HepG2 (cell line): ENCODE measurements around the gene PRR33. TPM values are rescaled to one million over a fixed set of nuclear protein-coding genes. Genes with fewer than 3 reads are reported as not detected.

Experiments
- ATAC-seq: fragments of 200-7000 bp; cut with Tn5 transposase; 3 replicates; pipeline ENCODE4 v1.9.1; 2020; ENCODE audit warnings: mild to moderate bottlenecking, moderate library complexity
- BruUV-seq: library from RNA; stranded (reverse); fragments of 400-500 nt; replicated peaks from 2 replicates; lab custom pipeline; 2021; lab: Mats Ljungman, UMichigan
- CTCF ChIA-PET: fragments of 300-600 bp; formaldehyde crosslinking; extraction: SDS; loops from one replicate; lab custom pipeline; 2021; ENCODE audit warnings: low total read pairs, inconsistent platforms, low intra/inter-chr PET ratio; lab: Yijun Ruan, JAX
- POLR2A ChIA-PET: fragments of 350-600 bp; sonication (Branson Sonifier 250); formaldehyde crosslinking; loops from one replicate; lab custom pipeline; 2020; ENCODE audit warnings: antibody characterized with exemption, inconsistent platforms; lab: Yijun Ruan, JAX
- DNase-seq: peaks from one replicate; pipeline ENCODE4 v3.0.0-alpha.2; 2015; ENCODE audit warnings: low spot score
- FAIRE-seq: peaks from 3 replicates; lab custom pipeline; 2011; peaks lifted over from hg19 to GRCh38; lab: Jason Lieb, UNC
- H2AFZ ChIP-seq: one replicate; pipeline ENCODE4 v1.6.1; 2011; ENCODE audit warnings: low read length, inconsistent platforms
- H3K27ac ChIP-seq: fragments of 300-600 bp; 3 replicates; pipeline ENCODE4 v1.8.0; 2011; ENCODE audit warnings: mixed run types, mild to moderate bottlenecking, mixed read lengths, low read length, inconsistent platforms; ENCODE audit not compliant: insufficient read depth; ENCODE audit errors: extremely low read length
- H3K27me3 ChIP-seq, 2 experiments: fragments of 200-600 bp in 1 of 2; 2 replicates in 1 of 2; 3 replicates in 1 of 2; pipeline versions ENCODE4 v1.6.0 to v1.8.0; 2011; ENCODE audit warnings: low read length in 2 of 2, mild to moderate bottlenecking in 2 of 2, moderate library complexity in 2 of 2, inconsistent platforms in 1 of 2; ENCODE audit not compliant: insufficient read depth in 2 of 2, control insufficient read depth in 1 of 2
- H3K36me3 ChIP-seq, 2 experiments: fragments of 200-600 bp in 1 of 2; replicated peaks in 1 of 2; 2 replicates in 1 of 2; 3 replicates in 1 of 2; pipeline versions ENCODE4 v1.5.1 to v1.8.0; 2011; ENCODE audit warnings: low read length in 2 of 2, inconsistent platforms in 1 of 2; ENCODE audit not compliant: insufficient read depth in 2 of 2, control insufficient read depth in 1 of 2
- H3K4me1 ChIP-seq: 2 replicates; pipeline ENCODE4 v1.5.1; 2012; ENCODE audit warnings: low read length, inconsistent platforms; ENCODE audit not compliant: insufficient read depth
- H3K4me2 ChIP-seq: 2 replicates; pipeline ENCODE4 v1.6.0; 2011; ENCODE audit warnings: low read depth, low read length, inconsistent platforms
- H3K4me3 ChIP-seq, 3 experiments: fragments of 200-600 bp in 1 of 3; sonication (generic), shearing (Covaris generic) in 1 of 3; replicated peaks in 1 of 3; 2 replicates each; pipeline ENCODE4 v1.5.1; 2011 to 2016; ENCODE audit warnings: low read length in 3 of 3, inconsistent platforms in 2 of 3, low read depth in 2 of 3, mild to moderate bottlenecking in 2 of 3, control low read depth in 1 of 3, mixed read lengths in 1 of 3; ENCODE audit not compliant: insufficient read depth in 1 of 3
- H3K79me2 ChIP-seq: one replicate; pipeline ENCODE4 v1.6.1; 2011; ENCODE audit warnings: low read length, inconsistent platforms; ENCODE audit not compliant: insufficient read depth
- H3K9ac ChIP-seq: 2 replicates; pipeline ENCODE4 v1.6.0; 2011; ENCODE audit warnings: mild to moderate bottlenecking, low read depth, low read length, inconsistent platforms; ENCODE audit not compliant: insufficient read depth
- H3K9me3 ChIP-seq: 2 replicates; pipeline ENCODE4 v1.5.1; 2012; ENCODE audit warnings: mild to moderate bottlenecking, low read length
- H4K20me1 ChIP-seq: 2 replicates; pipeline ENCODE4 v1.6.0; 2011; ENCODE audit warnings: inconsistent platforms, mild to moderate bottlenecking, low read length, moderate library complexity; ENCODE audit not compliant: insufficient read depth
- BORCS8-MEF2B ChIP-seq: sonication (generic); formaldehyde crosslinking; IDR thresholded peaks from 2 replicates; pipeline ENCODE4 v1.8.0; 2022; ENCODE audit warnings: mild to moderate bottlenecking, missing genetic modification reagents
- EZH2 ChIP-seq: conservative IDR thresholded peaks from 2 replicates; pipeline ENCODE4 v1.6.1; 2012; ENCODE audit warnings: mild to moderate bottlenecking, low read depth, low read length, moderate library complexity
- JDP2 ChIP-seq: sonication (generic); formaldehyde crosslinking; IDR thresholded peaks from 2 replicates; pipeline ENCODE4 v1.8.1; 2022; ENCODE audit warnings: missing genetic modification reagents, borderline replicate concordance
- KLF13 ChIP-seq: sonication (generic); formaldehyde crosslinking; IDR thresholded peaks from 2 replicates; pipeline ENCODE4 v1.4.0; 2020; ENCODE audit warnings: mild to moderate bottlenecking, missing genetic modification reagents
- PCBP1 ChIP-seq: fragments of 200-400 bp; formaldehyde crosslinking; IDR thresholded peaks from 2 replicates; pipeline ENCODE4 v1.6.1; 2017; ENCODE audit warnings: mild to moderate bottlenecking, low read depth, low read length, borderline replicate concordance
- SP140L ChIP-seq: sonication (generic); formaldehyde crosslinking; IDR thresholded peaks from 2 replicates; pipeline ENCODE4 v1.4.0; 2020; ENCODE audit warnings: missing genetic modification reagents, borderline replicate concordance
- TARDBP ChIP-seq: sonication (generic); formaldehyde crosslinking; IDR thresholded peaks from 2 replicates; pipeline ENCODE4 v1.8.0; 2022; ENCODE audit warnings: mild to moderate bottlenecking, missing genetic modification reagents
- TGIF2 ChIP-seq: IDR thresholded peaks from 2 replicates; pipeline ENCODE4 v1.6.1; 2016; ENCODE audit warnings: control low read depth, missing compliant biosample characterization
- TRIM24 ChIP-seq: sonication (generic); formaldehyde crosslinking; IDR thresholded peaks from 2 replicates; pipeline ENCODE4 v1.8.0; 2022; ENCODE audit warnings: mild to moderate bottlenecking, missing genetic modification reagents
- ZBTB7A ChIP-seq: sonication (generic); formaldehyde crosslinking; IDR thresholded peaks from 2 replicates; pipeline ENCODE4 v1.8.0; 2022; ENCODE audit warnings: mild to moderate bottlenecking, missing genetic modification reagents
- ZFAT ChIP-seq: sonication (generic); formaldehyde crosslinking; conservative IDR thresholded peaks from 2 replicates; pipeline ENCODE4 v1.8.1; 2023; ENCODE audit warnings: missing genetic modification reagents, inconsistent platforms
- ZNF33B ChIP-seq: sonication (generic); formaldehyde crosslinking; IDR thresholded peaks from 2 replicates; pipeline ENCODE4 v1.5.1; 2020; ENCODE audit warnings: mild to moderate bottlenecking, missing genetic modification reagents
- ZNF670 ChIP-seq: sonication (generic); formaldehyde crosslinking; IDR thresholded peaks from 2 replicates; pipeline ENCODE4 v1.8.0; 2022; ENCODE audit warnings: mild to moderate bottlenecking, missing genetic modification reagents, borderline replicate concordance
- WGBS: methylation state at CpG from one replicate; pipeline ENCODE4 v1.1.6; 2017; ENCODE audit warnings: low lambda C conversion rate; 5-methylcytosine and 5-hydroxymethylcytosine counted together
- in situ Hi-C: cut with HindIII; loops from 2 replicates; pipeline ENCODE4 v1.10.0; 2017; ENCODE audit warnings: low pct_unique_long_range_greater_than_20kb; ENCODE audit not compliant: extremely low pct_ligation_motif_present
- intact Hi-C: fragments of 100-400 bp; cut with micrococcal nuclease; formaldehyde crosslinking; loops from one replicate; pipeline ENCODE4 v1.10.0; 2022; ENCODE audit not compliant: unreplicated experiment
- polyA plus RNA-seq, 8 experiments: library from polyadenylated mRNA; depleted of rRNA in 3 of 8; stranded (reverse) in 7 of 8; unstranded in 1 of 8; fragments of >200 nt; fragmentation: Illumina TruSeq in 4 of 8; extraction: Trizol in 4 of 8; gene quantifications; 2 replicates each; pipeline versions ENCODE4 v1.2.1 to v1.2.3, GENCODE V29; 2011 to 2016; ENCODE audit warnings: low read depth in 4 of 8, missing spikeins in 1 of 8, mixed read lengths in 1 of 8; ENCODE audit not compliant: insufficient read depth in 1 of 8
- total RNA-seq, 5 experiments: library from RNA; depleted of rRNA; stranded (reverse); fragments of >200 nt; fragmentation: Illumina TruSeq; extraction: Trizol; gene quantifications; 2 replicates each; pipeline ENCODE4 v1.2.3, GENCODE V29; 2016; ENCODE audit warnings: low read depth in 1 of 5
- TF ChIP-seq, protein P1 (sequence below): sonication (generic); formaldehyde crosslinking; IDR thresholded peaks from 2 replicates; pipeline ENCODE4 v1.5.1; 2020; ENCODE audit warnings: mild to moderate bottlenecking, missing genetic modification reagents

PRR33 gene
- total and polyA plus RNA-seq, 2 of the 13 experiments (the other 11 are each of a cell fraction or from before 2014, with no cell fraction given) = not detected

DNA sequence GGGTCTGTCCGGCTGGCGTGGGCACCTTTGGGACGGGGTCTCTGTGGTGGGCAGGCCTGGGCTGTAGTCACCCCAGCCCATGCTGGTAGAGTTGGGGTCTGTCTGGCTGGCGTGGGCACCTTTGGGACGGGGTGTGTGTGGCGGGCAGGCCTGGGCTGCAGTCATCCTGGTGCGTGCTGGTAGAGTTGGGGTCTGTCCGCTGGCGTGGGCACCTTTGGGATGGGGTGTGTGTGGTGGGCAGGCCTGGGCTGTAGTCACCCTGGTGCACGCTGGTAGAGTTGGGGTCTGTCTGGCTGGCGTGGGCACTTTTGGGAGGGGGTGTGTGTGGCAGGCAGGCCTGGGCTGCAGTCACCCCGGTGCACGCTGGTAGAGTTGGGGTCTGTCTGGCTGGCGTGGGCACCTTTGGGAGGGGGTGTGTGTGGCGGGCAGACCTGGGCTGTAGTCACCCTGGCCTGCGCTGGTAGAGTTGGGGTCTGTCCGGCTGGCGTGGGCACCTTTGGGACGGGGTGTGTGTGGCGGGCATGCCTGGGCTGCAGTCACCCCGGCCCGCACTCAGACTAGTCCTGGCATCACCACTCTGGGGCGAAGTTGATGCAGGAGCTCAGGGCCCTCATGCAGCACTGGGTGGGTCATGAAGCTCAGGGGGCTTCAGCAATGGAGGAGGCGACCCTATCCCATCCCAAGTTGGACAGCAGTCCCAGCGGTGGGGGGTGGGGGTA is 19.3 kb downstream of the PRR33 start:
- BruUV-seq = no TSS peak
- TF ChIP-seq TGIF2 (CRISPR knock-in tag) (no peak), PCBP1 (no peak), EZH2 (peak; percentile 81)
- Histone ChIP-seq H2AFZ (no peak overlapping the region), H3K9me3 (no peaks in the 10 kb centered on the region), H4K20me1 (no peaks in the 10 kb centered on the region), H3K4me1 (peaks cover 12% of the 10 kb centered on the region), H3K79me2 (no peaks in the 10 kb centered on the region), H3K9ac (no peak overlapping the region), H3K27me3 (peaks cover 18 to 60% of the 10 kb centered on the region in 2 experiments), H3K4me2 (no peak overlapping the region), H3K36me3 (no peaks in the 10 kb centered on the region), H3K27ac (no peak overlapping the region), H3K4me3 (no peak overlapping the region)
- POLR2A ChIA-PET = no interaction called here
- CTCF ChIA-PET = no interaction called here
- no peak for ATAC-seq
- FAIRE-seq = no peak
- WGBS = 25% methylated on average over 10 of the region's 25 CpGs
- no peak for DNase-seq
- in situ Hi-C loops (no loop called here), intact Hi-C loops (no loop called here)

DNA sequence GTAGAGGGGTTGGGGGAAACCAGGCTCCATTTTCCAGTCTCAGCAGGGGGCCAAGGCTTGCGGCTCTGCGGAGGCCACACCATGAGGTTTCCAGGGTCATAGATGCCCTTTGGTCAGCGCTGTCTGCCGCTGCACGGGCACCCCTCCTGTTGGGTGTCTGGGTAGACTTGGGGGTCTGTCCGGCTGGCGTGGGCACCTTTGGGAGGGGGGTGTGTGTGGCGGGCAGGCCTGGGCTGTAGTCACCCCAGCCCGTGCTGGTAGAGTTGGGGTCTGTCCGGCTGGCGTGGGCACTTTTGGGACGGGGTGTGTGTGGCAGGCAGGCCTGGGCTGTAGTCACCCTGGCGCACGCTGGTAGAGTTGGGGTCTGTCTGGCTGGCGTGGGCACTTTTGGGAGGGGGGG is 20.2 kb downstream of the PRR33 start:
- no peaks in the 10 kb centered on the region for H3K36me3 ChIP-seq
- in situ Hi-C loops (no loop called here), intact Hi-C loops (no loop called here)
- H3K27ac ChIP-seq = no peak overlapping the region
- no peak overlapping the region for H2AFZ ChIP-seq
- ChIA-PET CTCF (no interaction called here), POLR2A (no interaction called here)
- H3K4me1 ChIP-seq = peaks cover 3% of the 10 kb centered on the region
- no peak overlapping the region for H3K9ac ChIP-seq
- WGBS = 0% methylated on average over 1 of the region's 15 CpGs
- no TSS peak for BruUV-seq
- FAIRE-seq (no peak), ATAC-seq (no peak), DNase-seq (no peak)
- no peak overlapping the region for H3K4me2 ChIP-seq
- H3K79me2 ChIP-seq = no peaks in the 10 kb centered on the region
- H3K4me3 ChIP-seq = no peak overlapping the region
- no peaks in the 10 kb centered on the region for H4K20me1 ChIP-seq
- H3K9me3 ChIP-seq = no peaks in the 10 kb centered on the region
- H3K27me3 ChIP-seq = peaks cover 21 to 69% of the 10 kb centered on the region in 2 experiments
- TF ChIP-seq SP140L (CRISPR knock-in tag) (no peak), ZFAT (CRISPR knock-in tag) (no peak), ZNF33B (CRISPR knock-in tag) (no peak), TARDBP (CRISPR knock-in tag) (no peak), KLF13 (CRISPR knock-in tag) (no peak), BORCS8-MEF2B (CRISPR knock-in tag) (no peak), JDP2 (CRISPR knock-in tag) (no peak), ZBTB7A (no peak), TRIM24 (CRISPR knock-in tag) (no peak), ZNF670 (CRISPR knock-in tag) (no peak)
- TF ChIP-seq, protein P1, sequence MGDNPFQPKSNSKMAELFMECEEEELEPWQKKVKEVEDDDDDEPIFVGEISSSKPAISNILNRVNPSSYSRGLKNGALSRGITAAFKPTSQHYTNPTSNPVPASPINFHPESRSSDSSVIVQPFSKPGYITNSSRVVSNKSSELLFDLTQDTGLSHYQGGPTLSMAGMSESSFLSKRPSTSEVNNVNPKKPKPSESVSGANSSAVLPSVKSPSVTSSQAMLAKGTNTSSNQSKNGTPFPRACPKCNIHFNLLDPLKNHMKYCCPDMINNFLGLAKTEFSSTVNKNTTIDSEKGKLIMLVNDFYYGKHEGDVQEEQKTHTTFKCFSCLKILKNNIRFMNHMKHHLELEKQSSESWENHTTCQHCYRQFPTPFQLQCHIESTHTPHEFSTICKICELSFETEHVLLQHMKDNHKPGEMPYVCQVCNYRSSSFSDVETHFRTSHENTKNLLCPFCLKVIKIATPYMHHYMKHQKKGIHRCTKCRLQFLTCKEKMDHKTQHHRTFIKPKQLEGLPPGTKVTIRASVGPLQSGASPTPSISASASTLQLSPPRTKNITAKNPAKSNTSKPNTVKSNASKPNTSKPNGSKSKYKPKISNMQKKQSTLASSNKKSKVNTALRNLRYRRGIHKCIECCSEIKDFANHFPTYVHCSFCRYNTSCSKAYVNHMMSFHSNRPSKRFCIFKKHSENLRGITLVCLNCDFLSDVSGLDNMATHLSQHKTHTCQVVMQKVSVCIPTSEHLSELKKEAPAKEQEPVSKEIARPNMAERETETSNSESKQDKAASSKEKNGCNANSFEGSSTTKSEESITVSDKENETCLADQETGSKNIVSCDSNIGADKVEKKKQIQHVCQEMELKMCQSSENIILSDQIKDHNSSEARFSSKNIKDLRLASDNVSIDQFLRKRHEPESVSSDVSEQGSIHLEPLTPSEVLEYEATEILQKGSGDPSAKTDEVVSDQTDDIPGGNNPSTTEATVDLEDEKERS (CRISPR knock-in tag) = no peak
